Left hindlimb (tissue), 1 donor: Measurements from ENCODE around the gene PFN1.
A peak's percentile ranks its signal among the peaks of the same experiment; 100 is the strongest.

Source experiments
- DNase-seq: peaks from one replicate; pipeline ENCODE4 v3.0.0-alpha.2; 2018

The PFN1 gene

DNA sequence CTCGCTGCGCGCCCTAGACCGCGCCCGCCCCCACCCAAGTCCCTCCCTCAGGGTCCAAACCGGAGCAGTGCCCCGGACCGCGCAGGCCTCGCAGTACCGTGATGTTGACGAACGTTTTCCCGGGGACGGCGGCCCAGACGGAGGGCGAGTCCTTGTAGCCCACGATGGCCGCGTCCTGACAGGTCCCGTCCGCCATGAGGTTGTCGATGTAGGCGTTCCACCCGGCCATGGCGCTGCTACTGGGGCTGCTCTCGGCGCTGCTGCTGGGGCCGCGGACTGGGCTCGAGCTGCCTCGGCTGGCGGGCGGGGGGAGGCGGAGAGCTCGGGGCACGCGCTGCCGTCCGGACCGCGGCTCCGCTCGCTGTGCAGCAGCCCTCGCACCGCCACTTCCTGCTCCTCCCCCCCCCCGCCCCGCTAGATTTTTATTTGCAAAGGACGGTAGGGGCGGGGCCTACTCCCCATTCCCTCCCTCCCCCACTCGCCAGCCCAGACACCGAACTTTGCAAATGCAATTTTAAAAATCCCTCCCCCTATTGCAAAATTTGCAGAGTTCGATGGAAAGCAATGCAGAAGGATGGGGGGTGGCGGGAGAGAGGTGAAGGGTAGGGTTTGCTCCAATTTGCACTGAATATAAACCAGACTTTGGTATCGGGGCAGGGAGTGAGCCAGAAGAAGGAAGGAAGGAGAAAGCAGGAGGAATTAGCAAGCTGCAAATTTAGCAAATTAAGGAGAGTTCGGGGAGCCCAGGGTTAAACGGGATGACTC, at the start of gene PFN1:
PFN1 (minus strand) TSS at position 365 of the 765 bp plus-strand sequence; CDS start at position 229, 136 bp downstream.
- DNase-seq = peak; percentile 94

DNA sequence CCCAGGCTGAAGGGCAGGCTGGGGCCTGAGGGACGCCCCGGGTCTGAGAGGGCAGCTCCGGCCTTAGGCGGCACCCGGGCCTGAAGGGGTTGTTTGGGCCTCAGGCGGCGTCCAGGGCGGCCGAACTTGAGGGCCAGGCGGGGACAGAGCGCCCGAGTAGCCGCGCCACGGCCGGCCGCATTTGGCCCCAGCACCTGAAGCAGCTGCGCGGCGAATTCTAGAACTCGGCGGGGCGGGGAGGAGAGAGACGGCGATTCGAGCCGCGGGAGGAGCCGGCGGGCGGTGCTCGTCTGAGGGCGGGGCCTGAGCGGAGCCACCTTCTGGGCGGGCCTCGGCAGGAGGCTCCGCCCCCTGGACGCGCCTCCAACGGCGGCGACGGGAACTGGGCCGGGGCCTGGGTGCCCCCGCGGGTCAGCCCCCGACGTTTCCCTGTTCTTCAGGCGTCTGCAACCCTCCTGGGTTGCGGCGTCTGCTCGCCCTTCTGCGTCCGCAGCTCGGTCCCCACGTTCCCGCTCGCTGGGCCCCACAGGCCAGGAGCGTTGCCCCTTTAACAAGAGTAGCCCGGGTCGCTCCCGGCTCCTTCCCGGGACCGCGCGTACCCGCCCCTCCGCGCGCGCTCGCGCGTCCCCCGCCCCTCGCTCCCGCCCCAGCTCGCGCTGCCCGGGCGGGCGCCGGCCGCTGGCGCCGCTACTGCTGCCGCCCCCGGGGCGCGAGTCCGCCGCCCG, 49.1 kb upstream of the PFN1 start, which contains the start of the genes INCA1 and KIF1C:
INCA1 (minus strand) TSS at position 221 of the 725 bp plus-strand sequence. CDS start 3,085 bp downstream, outside the sequence.
KIF1C (plus strand) TSS at position 649 of the 725 bp plus-strand sequence. CDS start 2,297 bp downstream, outside the sequence.
- peak; percentile 95 for DNase-seq

DNA sequence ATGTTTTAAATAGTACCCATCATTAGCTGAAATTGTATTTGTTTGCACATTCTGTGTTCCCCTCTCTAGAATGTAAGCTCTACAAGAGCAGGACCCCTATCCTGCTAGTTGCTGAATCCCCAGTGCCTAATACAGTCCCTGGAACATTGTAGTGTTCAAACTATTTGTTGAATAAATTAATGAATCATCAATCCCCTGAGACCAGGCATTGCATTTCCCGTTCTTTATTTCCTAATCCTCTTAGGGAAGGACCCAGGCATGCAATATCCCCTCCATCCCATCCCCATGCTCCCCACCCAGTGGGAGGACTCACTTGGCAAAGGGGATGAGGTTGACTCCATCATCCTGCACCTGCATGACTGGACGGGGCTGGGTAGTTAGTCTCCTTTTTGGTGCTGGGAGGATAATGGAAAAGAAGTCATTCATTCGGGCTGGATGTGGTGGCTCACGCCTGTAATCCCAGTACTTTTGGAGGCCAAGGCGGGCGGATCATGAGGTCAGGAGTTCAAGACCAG, 45.8 kb upstream of the PFN1 start:
- no peak for DNase-seq

DNA sequence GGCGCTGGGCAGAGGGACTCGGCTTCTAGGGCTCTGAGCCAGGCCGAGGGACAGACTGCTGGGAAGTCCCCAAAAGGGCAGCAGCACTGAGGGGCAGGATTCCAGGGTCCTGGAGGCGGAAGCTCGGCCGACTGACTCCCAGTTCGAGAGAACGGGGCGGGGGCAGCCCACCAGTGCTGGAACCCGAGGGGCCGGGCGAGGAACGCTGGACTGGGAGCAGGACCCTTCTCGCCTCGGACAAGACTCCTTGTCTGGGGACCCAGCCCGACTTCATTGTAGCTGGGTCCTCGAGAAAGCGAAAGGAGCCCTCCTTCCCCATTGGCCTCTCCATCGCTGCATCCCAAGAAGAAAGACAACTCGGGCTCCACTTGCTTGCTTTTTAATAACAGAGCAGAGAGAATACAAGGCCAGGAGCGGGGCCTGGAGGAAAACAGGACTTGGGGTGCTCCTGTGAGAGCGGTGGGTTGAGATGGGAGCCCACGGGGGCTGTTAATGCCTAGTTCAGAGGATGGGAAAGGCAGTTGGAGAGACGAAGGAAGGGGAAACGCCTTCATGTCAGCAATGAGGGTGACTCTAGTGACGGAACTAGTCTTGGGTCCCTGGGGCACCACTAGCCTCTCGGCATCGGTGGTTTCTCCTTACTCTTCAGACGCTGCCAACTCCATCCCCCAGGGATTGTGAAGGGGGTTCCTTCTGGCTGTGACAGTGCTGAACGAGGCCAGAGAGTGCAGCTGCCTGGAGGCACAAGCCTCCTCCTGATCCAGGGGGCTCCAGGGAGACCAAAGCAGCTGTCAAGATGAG, 39.6 kb upstream of the PFN1 start:
- no peak for DNase-seq

DNA sequence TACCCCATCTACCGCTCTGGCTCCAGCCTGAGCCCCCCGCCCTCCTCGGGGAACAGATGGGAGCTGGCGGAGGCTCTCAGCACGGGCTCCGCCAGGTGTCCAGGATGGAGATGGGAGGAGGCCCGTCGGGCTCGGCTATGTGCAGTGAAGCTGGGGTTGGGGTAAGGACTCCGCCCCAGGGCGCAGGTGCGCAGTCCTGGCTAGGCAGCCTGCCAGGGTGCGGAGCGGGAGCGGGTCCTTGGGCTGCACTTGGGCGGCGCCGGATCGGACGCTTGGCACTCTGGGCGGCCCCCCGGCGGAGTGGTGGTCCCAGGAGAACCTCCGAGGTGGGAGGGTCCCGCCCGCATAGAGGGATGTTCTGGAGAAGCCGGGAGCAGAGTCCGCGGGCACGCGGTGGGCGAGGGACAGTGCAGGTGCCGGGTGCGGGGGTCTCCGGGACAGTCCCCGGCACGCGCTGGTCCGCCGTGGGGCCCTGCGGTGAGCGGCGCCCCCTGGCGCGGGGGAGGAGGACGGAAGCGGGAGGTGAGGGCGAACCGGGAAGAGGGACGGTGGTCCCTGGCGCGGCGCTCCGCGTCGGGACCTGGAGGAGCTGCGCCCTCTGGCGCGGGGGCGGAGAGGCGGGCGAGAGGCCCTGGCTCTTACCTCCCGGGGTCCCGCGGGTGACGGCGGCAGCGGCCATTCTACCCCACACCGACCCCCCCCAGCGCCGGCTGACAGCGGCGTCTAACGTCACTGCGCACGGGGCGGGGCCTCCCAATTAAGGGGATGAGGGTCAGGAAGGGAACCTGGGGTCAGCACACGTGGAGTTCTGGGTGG, 38.8 kb upstream of the PFN1 start, which contains the start of gene CAMTA2:
CAMTA2 (minus strand) TSS at position 725 of the 816 bp plus-strand sequence. CDS start 1,453 bp downstream, outside the sequence.
- peak; percentile 89 for DNase-seq

DNA sequence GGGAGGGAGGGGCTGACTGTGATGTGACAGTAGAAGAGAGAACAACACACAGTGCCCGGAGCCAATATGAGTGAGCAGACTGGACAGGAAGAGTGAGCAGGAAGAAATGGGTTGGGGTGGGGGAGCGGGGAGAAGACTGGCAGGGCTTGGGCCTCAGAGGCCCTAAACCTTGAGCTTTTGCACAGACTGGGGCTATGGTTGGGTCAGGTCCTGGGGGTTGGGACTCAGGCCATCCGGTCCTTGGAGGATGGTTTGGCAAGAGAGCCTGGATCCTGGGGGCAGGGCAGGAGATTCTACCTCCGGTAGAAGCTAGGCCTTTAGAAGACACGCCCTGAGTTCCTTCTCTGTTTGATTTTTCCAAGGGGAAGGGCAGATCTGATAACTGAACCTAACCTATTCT, 38.1 kb upstream of the PFN1 start:
- peak; percentile 23 for DNase-seq

DNA sequence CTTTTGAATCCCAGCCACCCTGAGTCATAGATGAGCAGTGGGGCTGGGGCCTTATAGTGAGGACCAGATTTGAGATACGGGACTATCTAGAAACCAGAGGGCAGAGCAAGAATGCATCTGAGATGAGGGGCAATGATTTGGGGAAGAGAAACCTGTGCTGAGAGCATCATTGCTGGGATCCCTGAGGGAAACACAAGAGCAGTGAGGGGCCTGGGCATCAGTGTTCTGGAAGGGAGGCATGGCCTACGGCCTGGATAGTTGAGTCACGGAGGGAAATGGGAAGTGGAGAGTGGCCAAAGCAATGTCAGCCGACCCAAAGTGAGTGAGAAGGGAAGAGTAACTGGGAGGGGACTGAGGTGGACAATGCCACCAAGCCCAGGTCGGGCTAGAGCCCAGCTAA, 34.0 kb upstream of the PFN1 start:
- DNase-seq = no peak

DNA sequence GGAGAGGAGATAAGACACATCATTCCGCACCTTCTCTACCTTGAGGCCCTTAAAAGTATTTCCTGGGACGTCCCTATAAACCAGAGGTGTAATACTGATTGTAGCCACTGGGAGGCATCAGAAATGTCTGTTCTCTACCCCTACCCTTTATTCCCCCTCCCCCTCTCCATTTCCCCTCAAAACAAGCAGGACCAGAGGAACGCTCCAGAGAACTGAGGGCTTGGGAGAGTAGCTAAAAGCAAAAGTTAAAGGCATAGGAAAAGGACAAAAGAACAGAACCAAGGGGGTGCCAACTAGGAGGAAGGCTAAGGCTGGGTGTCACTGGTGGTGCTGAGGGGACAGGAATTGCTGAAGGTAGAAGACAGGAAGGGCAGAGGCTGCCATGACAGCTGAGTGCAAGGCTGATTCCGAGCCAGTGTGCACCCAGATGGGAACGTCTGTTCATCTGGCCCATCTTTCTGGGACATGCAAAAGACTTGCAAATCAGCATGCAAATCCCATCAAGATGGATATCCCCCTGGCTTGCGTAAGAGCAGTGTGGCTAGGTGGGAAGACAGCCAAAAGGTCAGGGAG, 32.4 kb upstream of the PFN1 start:
- DNase-seq = no peak

DNA sequence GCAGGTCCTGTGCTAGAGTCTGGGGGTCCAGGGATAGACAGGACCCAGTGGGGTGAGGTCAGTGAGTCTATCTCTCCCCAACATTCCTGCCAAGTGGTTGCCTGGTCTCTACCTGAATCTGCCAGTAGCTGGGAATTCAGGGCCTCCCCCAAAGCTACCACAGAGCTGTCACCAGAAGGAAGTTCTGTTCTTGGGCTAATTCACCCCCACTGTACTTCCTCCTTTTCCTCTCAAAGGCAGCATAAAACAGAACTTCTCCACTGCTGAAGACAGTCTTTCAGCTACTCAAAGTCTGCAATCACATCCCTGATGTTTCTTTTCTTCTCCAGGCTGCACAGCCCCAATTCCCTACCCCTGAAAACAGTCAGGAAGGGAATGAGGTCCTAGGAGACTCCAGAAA, 30.4 kb upstream of the PFN1 start:
- DNase-seq = no peak

DNA sequence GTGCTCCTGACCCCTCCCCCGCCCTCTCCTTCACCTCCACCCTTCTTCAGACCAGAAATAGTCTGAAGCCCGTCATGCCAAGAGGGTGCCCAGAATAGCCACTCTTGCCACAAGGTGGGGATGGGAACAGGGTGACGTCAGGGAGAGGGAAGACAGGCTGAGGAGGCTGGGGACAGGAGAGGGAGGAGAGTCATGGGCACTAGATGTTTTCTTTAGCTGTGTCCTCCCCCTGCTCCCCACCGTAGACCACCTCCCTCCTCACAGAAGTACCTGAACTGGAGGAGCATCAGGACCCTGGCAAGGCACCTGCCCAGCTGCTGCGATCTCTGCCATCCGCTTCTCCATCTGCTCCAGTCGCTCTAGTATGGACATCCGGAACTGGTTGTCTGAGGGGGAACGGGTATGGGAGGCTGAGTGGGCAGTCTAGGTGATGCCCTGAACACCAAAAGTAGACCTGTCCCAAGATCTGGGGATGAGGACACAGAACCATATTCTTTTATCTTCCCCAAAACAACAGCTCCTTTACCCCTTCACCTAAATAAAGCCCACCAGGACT, 25.9 kb upstream of the PFN1 start:
- no peak for DNase-seq

DNA sequence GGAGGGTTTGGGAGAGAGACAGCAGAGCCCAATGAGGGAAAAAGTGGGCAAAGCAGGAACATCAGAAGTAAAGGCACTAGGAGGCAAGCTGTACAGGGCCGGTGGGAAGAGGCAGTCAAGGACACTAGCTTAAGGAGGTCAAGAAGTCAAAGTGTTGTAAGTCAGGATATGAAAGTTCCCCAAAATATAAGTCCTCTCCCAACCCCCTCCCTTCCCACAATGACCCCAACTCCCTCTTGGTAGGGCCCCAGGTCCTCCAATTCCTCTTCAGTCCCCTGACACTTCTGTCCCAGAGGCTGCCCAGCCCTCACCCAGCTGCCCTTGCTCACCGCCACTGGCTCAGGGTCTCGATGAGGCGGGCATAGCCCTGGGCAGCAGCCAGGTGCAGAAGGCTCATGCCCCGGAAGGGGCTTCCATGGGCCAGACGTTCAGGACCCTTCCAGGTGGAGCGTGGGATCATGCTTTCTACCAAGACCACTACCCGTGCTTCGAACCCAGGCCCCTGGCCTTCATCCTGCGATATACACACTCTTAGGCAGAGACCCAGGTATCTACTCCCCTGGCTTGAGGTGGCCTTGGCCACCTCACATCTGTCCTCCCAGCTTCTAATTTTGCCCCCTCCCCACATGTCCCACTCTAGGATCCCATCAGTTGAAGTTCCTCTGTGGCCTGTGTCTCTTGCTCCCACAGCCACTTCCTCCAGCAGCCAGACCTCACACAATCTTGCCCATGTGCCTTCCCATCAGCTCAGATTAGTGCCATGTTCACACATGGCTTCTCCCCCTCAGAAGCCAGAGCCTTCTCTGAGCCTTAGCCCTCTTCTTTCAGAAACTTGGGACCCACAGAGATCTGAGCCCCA, 25.2 kb upstream of the PFN1 start:
- DNase-seq = no peak

DNA sequence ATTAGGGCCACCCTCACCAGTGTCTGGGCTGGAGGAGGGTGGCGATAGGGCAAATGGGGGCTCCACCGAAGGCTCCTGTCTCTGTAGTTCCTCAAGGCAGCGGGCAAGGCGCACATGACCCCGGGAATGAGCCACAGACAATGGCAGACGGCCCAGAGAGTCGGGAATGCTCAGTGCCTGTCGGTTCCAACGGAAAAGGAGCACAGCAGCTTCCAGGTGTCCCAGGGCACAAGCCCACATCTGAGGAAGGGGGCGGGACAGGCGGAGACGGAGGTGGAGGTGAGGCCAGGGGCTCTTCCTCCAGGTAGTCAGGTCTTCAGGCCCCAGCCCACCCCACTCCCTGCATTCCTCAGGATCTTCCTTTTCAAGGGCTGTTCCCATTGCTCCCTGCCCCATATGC, 24.4 kb upstream of the PFN1 start:
- no peak for DNase-seq

DNA sequence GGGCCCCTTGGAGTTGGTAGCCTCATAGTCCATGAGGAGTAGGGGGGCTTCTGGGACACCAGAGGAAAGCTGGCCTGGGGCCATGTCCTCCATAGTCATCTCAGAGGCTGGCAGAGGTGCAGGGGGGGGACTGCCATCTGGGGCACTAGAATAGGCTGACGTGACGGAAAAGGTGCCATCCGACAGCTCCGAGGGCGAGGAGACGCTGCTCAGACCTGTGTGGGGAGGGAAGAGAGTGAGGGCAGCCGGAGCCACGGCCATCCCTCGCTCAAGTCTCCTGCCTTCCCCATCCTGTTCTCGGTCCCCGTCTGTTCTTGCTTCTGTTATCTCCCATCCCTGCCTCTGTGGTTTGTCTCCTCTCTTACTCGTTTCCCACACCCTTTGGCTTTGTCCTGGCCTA, 24.0 kb upstream of the PFN1 start:
- DNase-seq = no peak

DNA sequence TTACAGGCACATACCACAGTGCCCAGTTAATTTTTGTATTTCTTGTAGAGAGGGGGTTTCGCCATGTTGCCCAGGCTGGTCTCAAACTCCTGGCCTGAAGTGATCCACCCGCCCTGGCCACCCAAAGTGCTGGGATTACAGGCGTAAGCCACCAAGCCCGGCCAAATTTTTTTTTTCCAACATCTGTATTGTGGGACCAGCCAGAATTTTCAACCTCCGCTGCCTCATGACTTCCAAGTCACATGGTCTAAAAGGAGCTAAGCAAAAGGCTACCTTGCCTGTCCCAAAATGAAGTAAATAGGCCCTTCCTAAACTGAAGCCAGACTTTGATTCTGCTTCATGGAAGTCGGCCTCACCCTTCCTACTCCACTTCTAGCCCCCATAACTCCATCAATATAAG, 23.5 kb upstream of the PFN1 start:
- DNase-seq = no peak

DNA sequence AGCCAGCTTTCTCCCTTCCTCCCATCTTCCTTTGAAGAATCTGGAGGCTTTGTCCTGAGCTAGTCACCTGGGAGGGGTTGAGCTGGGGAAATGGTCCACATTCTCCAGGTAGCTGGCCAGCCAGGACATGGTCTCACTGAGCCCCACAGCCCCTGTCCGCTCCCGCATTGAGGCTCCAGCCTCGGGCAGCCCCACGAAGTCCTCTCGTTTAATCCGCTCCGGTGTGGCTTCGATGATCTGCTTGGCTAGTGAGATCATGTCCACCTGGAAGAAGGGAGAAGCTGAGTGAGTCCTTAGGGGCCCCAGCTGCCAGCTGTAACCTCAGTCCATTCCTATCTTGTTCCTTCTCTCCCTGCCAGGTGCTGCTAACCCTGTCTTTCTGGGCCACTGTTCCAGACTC, 21.9 kb upstream of the PFN1 start:
- no peak for DNase-seq

DNA sequence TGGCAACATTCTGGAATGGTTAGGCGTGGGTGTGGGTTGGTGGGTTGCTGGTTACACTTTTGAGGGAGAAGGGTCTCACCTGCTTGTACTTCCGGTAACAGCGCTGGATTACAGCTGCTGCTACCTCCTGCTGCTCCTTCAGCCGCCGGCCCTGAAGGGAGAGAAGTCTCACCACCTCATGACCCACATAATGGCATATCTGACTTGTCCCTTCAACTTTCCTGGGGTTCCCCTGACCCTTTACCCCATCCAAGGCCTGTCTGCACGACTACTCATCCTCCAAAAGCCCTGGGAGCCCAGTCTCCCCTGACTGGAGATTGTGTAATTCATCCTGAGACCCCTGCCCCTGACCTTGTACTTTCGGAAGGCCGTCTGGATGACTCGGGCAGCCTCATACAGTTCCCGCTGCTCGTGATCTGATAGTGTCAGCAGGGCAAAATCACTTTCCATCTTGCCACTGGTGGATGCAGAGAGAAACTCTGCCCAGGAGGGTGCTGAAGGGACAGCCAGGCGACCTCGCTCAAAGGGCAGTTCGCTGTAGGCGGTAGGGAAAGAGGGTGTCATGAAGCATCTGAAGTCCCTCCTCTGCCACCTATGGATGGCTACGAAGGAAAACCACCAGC, 21.3 kb upstream of the PFN1 start:
- DNase-seq = no peak

DNA sequence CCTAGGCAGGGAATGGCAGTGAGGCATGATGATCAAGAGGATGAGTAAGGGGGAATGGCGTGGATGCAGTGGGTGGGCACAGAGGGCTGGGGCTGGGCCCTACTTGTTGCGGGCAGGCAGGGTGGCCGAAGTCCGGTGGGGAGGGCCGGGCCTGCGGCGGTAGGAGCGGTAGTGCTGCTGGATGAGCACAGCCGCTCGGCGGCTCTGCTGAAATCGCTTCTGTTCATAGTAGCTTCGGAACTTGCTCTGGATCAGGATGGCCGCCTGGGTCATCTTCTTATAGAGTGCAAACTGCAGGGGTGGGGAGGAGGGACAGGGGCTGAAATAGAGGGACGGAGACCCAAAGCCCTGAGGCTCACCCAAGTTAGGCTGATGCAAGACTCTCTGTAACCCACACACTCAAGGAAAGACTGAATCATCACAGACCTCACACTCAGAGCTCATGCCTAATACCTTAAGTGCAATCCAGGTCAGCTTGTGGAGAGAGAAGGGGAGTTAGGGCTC, 20.8 kb upstream of the PFN1 start:
- DNase-seq = peak; percentile 27

DNA sequence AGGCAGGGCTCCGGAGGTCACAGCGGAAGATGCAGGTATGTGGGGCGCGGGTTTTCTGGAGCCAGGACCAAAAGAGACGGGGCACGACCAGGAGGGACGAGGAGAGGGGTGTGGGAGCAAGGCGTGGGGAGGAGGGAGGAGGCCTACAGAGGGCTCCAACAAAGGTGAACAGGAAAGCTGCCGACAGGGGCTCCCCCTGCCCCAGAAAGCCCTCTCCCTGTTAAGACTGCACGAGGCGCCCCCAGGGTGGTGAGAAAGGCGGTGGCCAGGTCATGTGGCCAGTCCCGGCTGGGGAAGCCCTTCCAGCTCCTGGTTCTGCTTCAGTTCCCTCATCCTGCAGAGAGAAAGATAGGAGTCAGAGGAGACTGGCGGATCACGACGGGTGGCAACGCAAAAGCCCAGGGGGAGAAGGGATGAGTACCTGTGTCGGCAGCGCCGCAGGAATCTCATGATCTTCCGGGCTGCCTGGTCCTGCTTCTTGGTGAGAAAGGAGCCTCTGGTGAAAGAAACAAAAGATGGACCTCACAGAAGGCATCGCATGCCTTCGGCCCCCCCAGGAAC, 20.2 kb upstream of the PFN1 start:
- DNase-seq = no peak
